GM12878 (cell line): ENCODE data around the gene LPCAT3. TPM values are rescaled to one million over a fixed set of nuclear protein-coding genes. Genes with fewer than 3 reads are reported as not detected.

ENCODE experiments used
- ATAC-seq: fragments of 200-7000 bp; cut with Tn5 transposase; 3 replicates; pipeline ENCODE4 v1.9.1; 2020; ENCODE audit warnings: mild to moderate bottlenecking, moderate library complexity
- BruUV-seq: library from RNA; stranded (reverse); fragments of 400-500 nt; replicated peaks from 2 replicates; lab custom pipeline; 2021; lab: Mats Ljungman, UMichigan
- CTCF ChIA-PET: fragments of 300-600 bp; sonication (Branson Sonifier 250); formaldehyde crosslinking; extraction: SDS; loops from one replicate; lab custom pipeline; 2021; ENCODE audit warnings: inconsistent platforms; lab: Yijun Ruan, JAX
- POLR2A ChIA-PET: fragments of 350-600 bp; formaldehyde crosslinking; extraction: SDS; loops from one replicate; lab custom pipeline; 2021; ENCODE audit warnings: inconsistent platforms; lab: Charles Lee
- RAD21 ChIA-PET: fragments of 300-600 bp; sonication (Branson Sonifier 250); formaldehyde crosslinking; loops from one replicate; lab custom pipeline; 2023; ENCODE audit warnings: antibody characterized with exemption; ENCODE audit not compliant: unreplicated experiment; lab: Charles Lee
- SMC1A ChIA-PET: fragments of 300-600 bp; sonication (Branson Sonifier 250); formaldehyde crosslinking; loops from one replicate; lab custom pipeline; 2023; ENCODE audit not compliant: unreplicated experiment, uncharacterized antibody; lab: Charles Lee
- DNase-seq: peaks from one replicate; pipeline ENCODE4 v3.0.0-alpha.2; 2011; ENCODE audit warnings: low read depth, low spot score
- FAIRE-seq: peaks from 3 replicates; lab custom pipeline; 2011; peaks lifted over from hg19 to GRCh38; lab: Jason Lieb, UNC
- H2AFZ ChIP-seq: 2 replicates; pipeline ENCODE4 v1.6.0; 2011; ENCODE audit warnings: low read depth, low read length, control low read depth; ENCODE audit not compliant: control insufficient read depth
- H3K27ac ChIP-seq: 2 replicates; pipeline ENCODE4 v1.5.1; 2011; ENCODE audit warnings: control low read depth; ENCODE audit not compliant: control insufficient read depth, insufficient read depth
- H3K27me3 ChIP-seq, 2 experiments: replicated peaks in 1 of 2; 2 replicates each; pipeline versions ENCODE4 v1.6.0 to v1.6.1; 2011; ENCODE audit warnings: low read length in 1 of 2; ENCODE audit not compliant: control insufficient read depth in 2 of 2, insufficient read depth in 2 of 2
- H3K36me3 ChIP-seq, 2 experiments: 2 replicates each; pipeline ENCODE4 v1.5.1; 2011; ENCODE audit warnings: low read length in 1 of 2; ENCODE audit not compliant: control insufficient read depth in 2 of 2, insufficient read depth in 2 of 2
- H3K4me1 ChIP-seq: 2 replicates; pipeline ENCODE4 v1.6.1; 2011; ENCODE audit warnings: mild to moderate bottlenecking, low read length, moderate library complexity, mixed read lengths; ENCODE audit not compliant: control insufficient read depth, insufficient read depth
- H3K4me2 ChIP-seq: 2 replicates; pipeline ENCODE4 v1.6.0; 2011; ENCODE audit warnings: control low read depth; ENCODE audit not compliant: control insufficient read depth, insufficient read depth
- H3K4me3 ChIP-seq: fragments of 200-600 bp; sonication (generic); 2 replicates; pipeline ENCODE4 v1.5.1; 2016
- H3K79me2 ChIP-seq: 2 replicates; pipeline ENCODE4 v1.6.0; 2011; ENCODE audit warnings: low read length; ENCODE audit not compliant: control insufficient read depth, insufficient read depth
- H3K9ac ChIP-seq: 2 replicates; pipeline ENCODE4 v1.8.0; 2011; ENCODE audit warnings: low read length, control low read depth, mixed read lengths; ENCODE audit not compliant: control insufficient read depth, insufficient read depth
- H3K9me3 ChIP-seq: replicated peaks from 3 replicates; pipeline ENCODE4 v1.5.1; 2011; ENCODE audit warnings: mild to moderate bottlenecking, low read length; ENCODE audit not compliant: control insufficient read depth, insufficient read depth
- H4K20me1 ChIP-seq: 2 replicates; pipeline ENCODE4 v1.6.0; 2011; ENCODE audit not compliant: control insufficient read depth, insufficient read depth
- CTCF ChIP-seq, 3 experiments: IDR thresholded peaks in 2 of 3; conservative IDR thresholded peaks in 1 of 3; 2 replicates each; pipeline ENCODE4 v1.5.1; 2011; ENCODE audit warnings: low read depth in 3 of 3, low read length in 3 of 3, mild to moderate bottlenecking in 3 of 3, control low read depth in 2 of 3, moderate library complexity in 2 of 3, inconsistent platforms in 1 of 3, mixed read lengths in 1 of 3; ENCODE audit not compliant: control insufficient read depth in 2 of 3, insufficient read depth in 1 of 3; ENCODE audit errors: extremely low read depth in 1 of 3
- CUX1 ChIP-seq: IDR thresholded peaks from 2 replicates; pipeline ENCODE4 v1.6.1; 2012; ENCODE audit warnings: improper control_type of control experiment, low read depth, low read length; ENCODE audit not compliant: insufficient replicate concordance
- ELK1 ChIP-seq: IDR thresholded peaks from 2 replicates; pipeline ENCODE4 v1.6.1; 2012; ENCODE audit warnings: low read depth, low read length, improper control_type of control experiment
- PBX3 ChIP-seq: IDR thresholded peaks from 2 replicates; pipeline ENCODE4 v1.6.1; 2011; ENCODE audit warnings: mild to moderate bottlenecking, low read depth, low read length, moderate library complexity; ENCODE audit not compliant: insufficient replicate concordance
- REST ChIP-seq: IDR thresholded peaks from 2 replicates; pipeline ENCODE4 v1.6.1; 2012; ENCODE audit warnings: mild to moderate bottlenecking, low read depth, low read length
- SP1 ChIP-seq: IDR thresholded peaks from one replicate; pipeline ENCODE4 v1.6.1; 2011; ENCODE audit warnings: low read depth, low read length
- USF1 ChIP-seq: IDR thresholded peaks from 2 replicates; pipeline ENCODE4 v1.6.1; 2011; ENCODE audit warnings: borderline replicate concordance, low read depth, mild to moderate bottlenecking, moderate library complexity, mixed read lengths, low read length; ENCODE audit not compliant: insufficient read depth; ENCODE audit errors: extremely low read length
- WGBS: methylation state at CpG from one replicate; pipeline ENCODE4 v1.1.6; 2016; ENCODE audit warnings: low lambda C conversion rate; ENCODE audit not compliant: insufficient replicate concordance, insufficient coverage; ENCODE audit errors: missing lambda C conversion rate; 5-methylcytosine and 5-hydroxymethylcytosine counted together
- in situ Hi-C: fragments of 300-500 bp; cut with MboI; formaldehyde crosslinking; loops from 9 replicates; pipeline ENCODE4 v1.14.3; 2018; ENCODE audit warnings: mixed read lengths
- intact Hi-C: fragments of 100-400 bp; cut with micrococcal nuclease; formaldehyde crosslinking; loops from one replicate; pipeline ENCODE4 v1.14.2; 2022; ENCODE audit not compliant: unreplicated experiment
- polyA plus RNA-seq, 11 experiments: library from polyadenylated mRNA; depleted of rRNA in 4 of 11; unstranded in 6 of 11; stranded (reverse) in 5 of 11; fragments of >200 nt; fragmentation: Nextera tagmentation in 4 of 11; fragmentation: Illumina TruSeq in 1 of 11; extraction: Ambion mirVana in 4 of 11; extraction: Trizol in 1 of 11; gene quantifications; 1 replicate in 1 of 11; 2 replicates in 10 of 11; pipeline versions ENCODE4 v1.2.1 to v1.2.3, GENCODE V29; 2011 to 2016; ENCODE audit warnings: inconsistent platforms in 2 of 11, missing spikeins in 2 of 11, low read depth in 1 of 11
- total RNA-seq, 4 experiments: library from RNA; depleted of rRNA in 3 of 4; stranded (reverse); fragments of >200 nt in 3 of 4; fragmentation: Illumina TruSeq in 1 of 4; extraction: Trizol in 1 of 4; gene quantifications; 2 replicates each; pipeline versions ENCODE4 v1.2.1 to v1.2.3, GENCODE V29; 2013 to 2021

Gene LPCAT3
- total and polyA plus RNA-seq, 10 of the 15 experiments (the other 5 are each of a cell fraction or from before 2014, with no cell fraction given): 2.6 to 48.3 (median 23.0) TPM

GRCh38 chr12:6934110-6934509 is 84.2 kb downstream of the LPCAT3 start:
- ATAC-seq (no peak), FAIRE-seq (no peak), DNase-seq (no peak)
- no peak overlapping the region for H3K9ac ChIP-seq
- no peaks in the 10 kb centered on the region for H3K27me3 ChIP-seq
- H3K36me3 ChIP-seq: peaks cover 4 to 5% of the 10 kb centered on the region in 2 experiments; a peak in 3 of 4 replicates
- H3K27ac ChIP-seq: no peak overlapping the region
- in situ Hi-C loops (no loop called here), intact Hi-C loops (no loop called here)
- no peaks in the 10 kb centered on the region for H3K9me3 ChIP-seq
- H2AFZ ChIP-seq: no peak overlapping the region
- no TSS peak for BruUV-seq
- WGBS: 94% methylated on average over 8 of the region's 8 CpGs
- no peak overlapping the region for H3K4me2 ChIP-seq
- ChIA-PET SMC1A (interaction anchor here (1.6 kb wide), 1 partner anchor 9 kb away, joined by 5 read pairs; the partner anchor contains the start of genes C12orf57 and RNU7-1), CTCF (interaction anchor here (0.9 to 8.6 kb wide), 8 partner anchors 10 to 181 kb away, joined by 3 to 111 read pairs (median 4); partner anchors contain the start of gene MLF2), RAD21 (interaction anchor here (1.6 kb wide), 1 partner anchor 10 kb away, joined by 7 read pairs; the partner anchor contains the start of genes C12orf57 and RNU7-1), POLR2A (interaction anchor here (0.5 to 2.0 kb wide), 4 partner anchors 10 to 196 kb away, joined by 3 to 6 read pairs (median 4); partner anchors contain the start of genes C12orf57, CLSTN3 and RNU7-1)
- H3K4me1 ChIP-seq: peaks cover 14% of the 10 kb centered on the region
- no peaks in the 10 kb centered on the region for H4K20me1 ChIP-seq
- H3K4me3 ChIP-seq: no peak overlapping the region
- TF ChIP-seq PBX3: no peak
- no peak for TF ChIP-seq CUX1
- no peak for TF ChIP-seq CTCF (IDR thresholded peaks at IDR 0.05 in 2 of 3, conservative IDR thresholded peaks at IDR 0.05 in 1 of 3; ENCODE audit: control insufficient read depth in 2 of 3, extremely low read depth in 1 of 3, insufficient read depth in 1 of 3, low read depth in 3 of 3, low read length in 3 of 3)
- TF ChIP-seq SP1: no peak
- TF ChIP-seq USF1: no peak
- no peak for TF ChIP-seq ELK1
- TF ChIP-seq REST: no peak
- peaks cover 42% of the 10 kb centered on the region for H3K79me2 ChIP-seq
